ENCODE data around the gene ADSL.

Gene ADSL

GRCh38 chr22:40328546-40329456, 17.5 kb upstream of the ADSL start:
- DNase-seq: no peak

GRCh38 chr22:40329466-40329865, 16.8 kb upstream of the ADSL start:
- DNase-seq: no peak

GRCh38 chr22:40330086-40330485, 16.2 kb upstream of the ADSL start:
- DNase-seq: no peak

GRCh38 chr22:40330615-40331014, 15.7 kb upstream of the ADSL start:
- no peak for DNase-seq

- DNase-seq: no peak
These were observed 14.6 kb upstream of the ADSL start for GRCh38 chr22:40331706-40332105.

GRCh38 chr22:40332319-40332781, 13.9 kb upstream of the ADSL start:
- DNase-seq: no peak

GRCh38 chr22:40334060-40334459, 12.2 kb upstream of the ADSL start:
- DNase-seq: no peak

GRCh38 chr22:40334899-40335298, 11.4 kb upstream of the ADSL start:
- DNase-seq: no peak

- no peak for DNase-seq
These were observed 10.9 kb upstream of the ADSL start for GRCh38 chr22:40335358-40335757.

- no peak for DNase-seq
These were observed 6.3 kb upstream of the ADSL start for GRCh38 chr22:40340044-40340443.

- no peak for DNase-seq
These were observed 4.7 kb upstream of the ADSL start for GRCh38 chr22:40341604-40342003.

GRCh38 chr22:40342521-40342920, 3.8 kb upstream of the ADSL start:
- DNase-seq: no peak

GRCh38 chr22:40345271-40345670, 1.0 kb upstream of the ADSL start:
- DNase-seq: peak; percentile 41

GRCh38 chr22:40345815-40346184, 500 bp upstream of the ADSL start:
- peak; percentile 57 for DNase-seq

- DNase-seq: no peak
These were observed 1.0 kb downstream of the ADSL start for GRCh38 chr22:40347300-40347699.

GRCh38 chr22:40348025-40348658, 1.8 kb downstream of the ADSL start:
- DNase-seq: peak; percentile 66

GRCh38 chr22:40352763-40353162, 6.5 kb downstream of the ADSL start:
- no peak for DNase-seq

- no peak for DNase-seq
These were observed 14.8 kb downstream of the ADSL start for GRCh38 chr22:40361100-40361499.

- DNase-seq: no peak
These were observed 16.8 kb downstream of the ADSL start for GRCh38 chr22:40363059-40363458.

- no peak for DNase-seq
These were observed 18.1 kb downstream of the ADSL start for GRCh38 chr22:40364431-40364830.

GRCh38 chr22:40366068-40366467, 19.8 kb downstream of the ADSL start:
- DNase-seq: no peak

- DNase-seq: no peak
These were observed 21.0 kb downstream of the ADSL start for GRCh38 chr22:40367342-40367741.

GRCh38 chr22:40368016-40368415, 21.7 kb downstream of the ADSL start:
- DNase-seq: no peak

- no peak for DNase-seq
These were observed 22.5 kb downstream of the ADSL start for GRCh38 chr22:40368836-40369235.

Data from stimulated activated CD4-positive, alpha-beta T cell treated with anti-CD3 and anti-CD28 coated beads, Interleukin-1b, Interleukin-23, amount 100 ng/mL, for 48 hours (primary cell).